Measurements from ENCODE around the gene PGAM4.

DNA sequence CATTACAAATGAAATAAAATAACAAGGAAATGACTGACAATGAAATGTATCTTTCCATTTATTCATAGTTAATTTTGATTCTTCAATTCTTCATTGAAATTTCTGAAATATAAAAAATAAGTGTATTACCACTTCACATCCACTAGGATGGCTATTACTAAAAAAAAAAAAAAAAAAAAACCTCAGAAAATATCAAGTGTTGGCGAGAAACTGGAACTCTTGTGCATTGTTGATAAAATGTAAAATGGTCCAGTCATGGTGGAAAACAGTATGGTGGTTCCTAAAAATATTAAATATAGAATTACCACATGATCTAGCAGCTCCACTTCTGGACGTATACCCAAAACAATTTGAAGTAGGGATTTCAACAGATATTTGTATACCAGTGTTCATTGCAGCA lies 22.9 kb downstream of the PGAM4 start:
- TF ChIP-seq, protein P1, sequence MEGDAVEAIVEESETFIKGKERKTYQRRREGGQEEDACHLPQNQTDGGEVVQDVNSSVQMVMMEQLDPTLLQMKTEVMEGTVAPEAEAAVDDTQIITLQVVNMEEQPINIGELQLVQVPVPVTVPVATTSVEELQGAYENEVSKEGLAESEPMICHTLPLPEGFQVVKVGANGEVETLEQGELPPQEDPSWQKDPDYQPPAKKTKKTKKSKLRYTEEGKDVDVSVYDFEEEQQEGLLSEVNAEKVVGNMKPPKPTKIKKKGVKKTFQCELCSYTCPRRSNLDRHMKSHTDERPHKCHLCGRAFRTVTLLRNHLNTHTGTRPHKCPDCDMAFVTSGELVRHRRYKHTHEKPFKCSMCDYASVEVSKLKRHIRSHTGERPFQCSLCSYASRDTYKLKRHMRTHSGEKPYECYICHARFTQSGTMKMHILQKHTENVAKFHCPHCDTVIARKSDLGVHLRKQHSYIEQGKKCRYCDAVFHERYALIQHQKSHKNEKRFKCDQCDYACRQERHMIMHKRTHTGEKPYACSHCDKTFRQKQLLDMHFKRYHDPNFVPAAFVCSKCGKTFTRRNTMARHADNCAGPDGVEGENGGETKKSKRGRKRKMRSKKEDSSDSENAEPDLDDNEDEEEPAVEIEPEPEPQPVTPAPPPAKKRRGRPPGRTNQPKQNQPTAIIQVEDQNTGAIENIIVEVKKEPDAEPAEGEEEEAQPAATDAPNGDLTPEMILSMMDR (IDR thresholded peaks at IDR 0.05): no peak
- no peak for TF ChIP-seq POLR2A (IDR thresholded peaks at IDR 0.05)
